ENCODE measurements around the gene LRRC4B.

DNA sequence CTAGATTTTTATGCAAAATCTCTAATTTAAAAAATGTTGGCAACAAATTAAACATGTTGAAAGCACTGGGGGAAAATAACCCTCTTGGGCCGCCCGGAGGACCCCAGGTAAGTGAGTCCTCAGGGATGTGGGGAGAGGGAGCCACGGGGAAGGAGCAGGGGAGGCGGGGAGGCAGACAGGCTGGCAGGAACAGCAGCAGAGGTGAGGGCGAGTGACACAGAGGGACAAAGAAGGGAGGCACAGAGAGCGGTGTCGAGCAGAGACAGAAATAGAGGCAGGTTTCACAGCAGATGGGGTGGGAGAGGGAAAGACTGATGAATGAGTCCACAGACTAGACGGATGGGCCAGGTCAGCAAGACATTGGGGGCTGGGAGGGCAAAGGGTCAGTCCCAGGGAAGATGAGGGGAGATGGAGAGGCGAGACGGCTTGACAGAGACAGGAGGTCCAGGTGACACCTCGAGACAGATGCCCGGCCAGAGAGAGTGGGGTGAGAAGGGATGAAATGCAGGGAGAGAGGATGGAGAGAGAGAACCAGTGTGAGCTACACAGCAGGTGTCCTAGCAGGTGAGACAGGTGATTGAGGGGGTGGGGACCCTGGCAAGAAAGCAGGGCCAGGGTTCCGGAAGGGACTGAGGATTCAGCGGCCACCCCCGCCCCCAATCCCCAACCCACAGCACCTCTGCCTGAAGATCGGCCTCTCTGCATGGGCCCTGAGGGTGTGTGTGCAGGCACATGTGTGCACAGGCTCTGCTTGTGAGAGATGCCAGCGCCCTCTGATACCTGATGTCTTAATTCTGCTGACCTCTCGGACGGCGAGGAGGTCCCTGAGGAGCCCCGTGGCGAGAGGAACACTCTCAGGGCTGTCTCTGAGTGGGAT, 3.8 kb downstream of the LRRC4B start:
- TF ChIP-seq, protein P1, sequence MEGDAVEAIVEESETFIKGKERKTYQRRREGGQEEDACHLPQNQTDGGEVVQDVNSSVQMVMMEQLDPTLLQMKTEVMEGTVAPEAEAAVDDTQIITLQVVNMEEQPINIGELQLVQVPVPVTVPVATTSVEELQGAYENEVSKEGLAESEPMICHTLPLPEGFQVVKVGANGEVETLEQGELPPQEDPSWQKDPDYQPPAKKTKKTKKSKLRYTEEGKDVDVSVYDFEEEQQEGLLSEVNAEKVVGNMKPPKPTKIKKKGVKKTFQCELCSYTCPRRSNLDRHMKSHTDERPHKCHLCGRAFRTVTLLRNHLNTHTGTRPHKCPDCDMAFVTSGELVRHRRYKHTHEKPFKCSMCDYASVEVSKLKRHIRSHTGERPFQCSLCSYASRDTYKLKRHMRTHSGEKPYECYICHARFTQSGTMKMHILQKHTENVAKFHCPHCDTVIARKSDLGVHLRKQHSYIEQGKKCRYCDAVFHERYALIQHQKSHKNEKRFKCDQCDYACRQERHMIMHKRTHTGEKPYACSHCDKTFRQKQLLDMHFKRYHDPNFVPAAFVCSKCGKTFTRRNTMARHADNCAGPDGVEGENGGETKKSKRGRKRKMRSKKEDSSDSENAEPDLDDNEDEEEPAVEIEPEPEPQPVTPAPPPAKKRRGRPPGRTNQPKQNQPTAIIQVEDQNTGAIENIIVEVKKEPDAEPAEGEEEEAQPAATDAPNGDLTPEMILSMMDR (IDR thresholded peaks at IDR 0.05), result no peak
- no peak for TF ChIP-seq POLR2A (IDR thresholded peaks at IDR 0.05)
